ENCODE measurements around the gene TANGO2. TPM values are rescaled to one million over a fixed set of nuclear protein-coding genes. Genes with fewer than 3 reads are reported as not detected.

Gene TANGO2
- polyA plus RNA-seq, 1 donor from 2014 or later: 12.7 TPM

GRCh38 chr22:20080776-20081654 is 60.1 kb downstream of the TANGO2 start:
- Histone ChIP-seq H4K20me1 (ENCODE audit: insufficient read depth) (peaks cover 23% of the 10 kb centered on the region), H3K79me2 (replicated peaks; ENCODE audit: insufficient read depth, low read length) (peaks cover 47% of the 10 kb centered on the region)

GRCh38 chr22:20083157-20083890 is 62.4 kb downstream of the TANGO2 start:
- no peak overlapping the region for H3K4me2 ChIP-seq (ENCODE audit: low read length)
- no peaks in the 10 kb centered on the region for H3K9me2 ChIP-seq (ENCODE audit: insufficient read depth, low read length)
- H2AFZ ChIP-seq (ENCODE audit: low read depth, low read length): no peak overlapping the region
- H3K9ac ChIP-seq (ENCODE audit: low read length): no peak overlapping the region
- TF ChIP-seq SMC3 (conservative IDR thresholded peaks at IDR 0.05; ENCODE audit: poor library complexity) (no peak), EZH2 (IDR thresholded peaks at IDR 0.05; ENCODE audit: borderline replicate concordance, insufficient read depth, low read length, poor library complexity, severe bottlenecking) (no peak), EP300 (conservative IDR thresholded peaks at IDR 0.05; ENCODE audit: poor library complexity, severe bottlenecking) (no peak), MXI1 (conservative IDR thresholded peaks at IDR 0.05; ENCODE audit: poor library complexity, severe bottlenecking) (no peak)
- TF ChIP-seq, protein P1, sequence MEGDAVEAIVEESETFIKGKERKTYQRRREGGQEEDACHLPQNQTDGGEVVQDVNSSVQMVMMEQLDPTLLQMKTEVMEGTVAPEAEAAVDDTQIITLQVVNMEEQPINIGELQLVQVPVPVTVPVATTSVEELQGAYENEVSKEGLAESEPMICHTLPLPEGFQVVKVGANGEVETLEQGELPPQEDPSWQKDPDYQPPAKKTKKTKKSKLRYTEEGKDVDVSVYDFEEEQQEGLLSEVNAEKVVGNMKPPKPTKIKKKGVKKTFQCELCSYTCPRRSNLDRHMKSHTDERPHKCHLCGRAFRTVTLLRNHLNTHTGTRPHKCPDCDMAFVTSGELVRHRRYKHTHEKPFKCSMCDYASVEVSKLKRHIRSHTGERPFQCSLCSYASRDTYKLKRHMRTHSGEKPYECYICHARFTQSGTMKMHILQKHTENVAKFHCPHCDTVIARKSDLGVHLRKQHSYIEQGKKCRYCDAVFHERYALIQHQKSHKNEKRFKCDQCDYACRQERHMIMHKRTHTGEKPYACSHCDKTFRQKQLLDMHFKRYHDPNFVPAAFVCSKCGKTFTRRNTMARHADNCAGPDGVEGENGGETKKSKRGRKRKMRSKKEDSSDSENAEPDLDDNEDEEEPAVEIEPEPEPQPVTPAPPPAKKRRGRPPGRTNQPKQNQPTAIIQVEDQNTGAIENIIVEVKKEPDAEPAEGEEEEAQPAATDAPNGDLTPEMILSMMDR (IDR thresholded peaks at IDR 0.05; ENCODE audit: poor library complexity, severe bottlenecking): no peak
- H4K20me1 ChIP-seq (ENCODE audit: insufficient read depth): peaks cover 23% of the 10 kb centered on the region
- H3F3A ChIP-seq (ENCODE audit: insufficient read depth, low read length, poor library complexity, severe bottlenecking): no peaks in the 10 kb centered on the region
- no peak overlapping the region for H3K27ac ChIP-seq (ENCODE audit: low read length)
- H3K4me3 ChIP-seq (ENCODE audit: low read length): peak overlapping the region; percentile 93
- no peaks in the 10 kb centered on the region for H3K27me3 ChIP-seq (ENCODE audit: insufficient read depth, low read depth, low read length)
- H3K79me2 ChIP-seq (replicated peaks; ENCODE audit: insufficient read depth, low read length): peaks cover 58% of the 10 kb centered on the region
- H3K36me3 ChIP-seq (ENCODE audit: insufficient read depth, low read length): peaks cover 3% of the 10 kb centered on the region
- H3K9me3 ChIP-seq (ENCODE audit: low read length): no peaks in the 10 kb centered on the region

More at GRCh38 chr22:20080776-20081654, 60.1 kb downstream of the TANGO2 start:
- peak overlapping the region; percentile 92 for H3K27ac ChIP-seq (ENCODE audit: low read length)
- H3K27me3 ChIP-seq (ENCODE audit: insufficient read depth, low read depth, low read length): no peaks in the 10 kb centered on the region
- no peak for TF ChIP-seq MXI1 (conservative IDR thresholded peaks at IDR 0.05; ENCODE audit: poor library complexity, severe bottlenecking)
- TF ChIP-seq POLR2AphosphoS5 (IDR thresholded peaks at IDR 0.05): peak; percentile 46
- TF ChIP-seq TAF1 (IDR thresholded peaks at IDR 0.05; ENCODE audit: low read depth): peak; percentile 12
- H3F3A ChIP-seq (ENCODE audit: insufficient read depth, low read length, poor library complexity, severe bottlenecking): no peaks in the 10 kb centered on the region
- H3K9me3 ChIP-seq (ENCODE audit: low read length): no peaks in the 10 kb centered on the region
- H3K36me3 ChIP-seq (ENCODE audit: insufficient read depth, low read length): no peaks in the 10 kb centered on the region
- H3K9ac ChIP-seq (ENCODE audit: low read length): peak overlapping the region; percentile 92
- H3K9me2 ChIP-seq (ENCODE audit: insufficient read depth, low read length): no peaks in the 10 kb centered on the region
- H2AFZ ChIP-seq (ENCODE audit: low read depth, low read length): peak overlapping the region; percentile 66
- H3K4me3 ChIP-seq (ENCODE audit: low read length): peak overlapping the region; percentile 93
- peak overlapping the region; percentile 83 for H3K4me2 ChIP-seq (ENCODE audit: low read length)

DNA sequence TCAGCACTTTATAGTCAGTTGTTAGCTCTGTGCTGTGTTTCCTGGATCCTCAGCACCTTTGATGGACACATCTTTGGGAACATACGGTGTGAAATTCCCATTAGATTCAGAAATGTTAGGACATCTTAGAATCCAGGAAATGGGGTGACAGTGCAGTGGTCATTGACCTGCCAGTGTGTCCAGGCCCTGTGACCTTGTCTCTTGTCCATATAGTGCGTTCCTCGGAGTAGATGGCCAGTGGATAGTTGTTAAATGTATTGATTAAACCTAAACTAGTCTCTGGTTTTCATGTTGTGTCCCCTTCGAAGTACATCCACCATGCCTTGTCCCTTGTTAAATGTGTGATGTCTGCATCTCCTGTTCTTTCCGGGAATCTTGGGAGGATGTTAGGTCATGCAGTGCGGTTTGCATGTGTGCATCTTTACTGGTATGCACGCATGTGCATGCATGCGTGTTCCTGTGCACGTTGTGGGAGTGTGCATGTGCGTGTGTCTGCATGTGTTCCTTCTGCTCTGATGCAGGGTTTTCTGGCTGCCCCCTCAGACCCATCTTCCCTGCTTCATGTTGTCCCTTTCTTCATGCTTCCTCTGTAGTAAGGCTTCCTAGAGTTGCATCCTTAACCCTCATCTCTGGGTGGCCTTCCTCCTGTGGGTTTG is 63.1 kb downstream of the TANGO2 start:
- no peak overlapping the region for H3K4me2 ChIP-seq (ENCODE audit: low read length)

More for the DNA sequence above, 63.1 kb downstream of the TANGO2 start:
- peaks cover 58% of the 10 kb centered on the region for H3K79me2 ChIP-seq (replicated peaks; ENCODE audit: insufficient read depth, low read length)
- peaks cover 3% of the 10 kb centered on the region for H3K36me3 ChIP-seq (ENCODE audit: insufficient read depth, low read length)
- TF ChIP-seq, protein P1 (IDR thresholded peaks at IDR 0.05; ENCODE audit: poor library complexity, severe bottlenecking): no peak
- no peak for TF ChIP-seq POLR2AphosphoS5 (IDR thresholded peaks at IDR 0.05)
- H3K27me3 ChIP-seq (ENCODE audit: insufficient read depth, low read depth, low read length): no peaks in the 10 kb centered on the region
- H3K9me2 ChIP-seq (ENCODE audit: insufficient read depth, low read length): no peaks in the 10 kb centered on the region
- H2AFZ ChIP-seq (ENCODE audit: low read depth, low read length): no peak overlapping the region
- no peaks in the 10 kb centered on the region for H3F3A ChIP-seq (ENCODE audit: insufficient read depth, low read length, poor library complexity, severe bottlenecking)
- no peak overlapping the region for H3K27ac ChIP-seq (ENCODE audit: low read length)
- H4K20me1 ChIP-seq (ENCODE audit: insufficient read depth): peaks cover 23% of the 10 kb centered on the region
- no peak overlapping the region for H3K9ac ChIP-seq (ENCODE audit: low read length)
- H3K4me3 ChIP-seq (ENCODE audit: low read length): peak overlapping the region; percentile 23
- no peaks in the 10 kb centered on the region for H3K9me3 ChIP-seq (ENCODE audit: low read length)

Data from neural cell (in vitro differentiated cells).